Measurements from ENCODE around the gene ZCCHC8. TPM values are rescaled to one million over a fixed set of nuclear protein-coding genes. Genes with fewer than 3 reads are reported as not detected.
"Not testable (repeated sequence)": the region's sequence is repeated elsewhere in the genome, so short reads cannot be mapped to it uniquely, and the experiment has no call there.

The ZCCHC8 gene
- total RNA-seq, 2 experiments from 2014 or later = 44.4 to 46.6 TPM

DNA sequence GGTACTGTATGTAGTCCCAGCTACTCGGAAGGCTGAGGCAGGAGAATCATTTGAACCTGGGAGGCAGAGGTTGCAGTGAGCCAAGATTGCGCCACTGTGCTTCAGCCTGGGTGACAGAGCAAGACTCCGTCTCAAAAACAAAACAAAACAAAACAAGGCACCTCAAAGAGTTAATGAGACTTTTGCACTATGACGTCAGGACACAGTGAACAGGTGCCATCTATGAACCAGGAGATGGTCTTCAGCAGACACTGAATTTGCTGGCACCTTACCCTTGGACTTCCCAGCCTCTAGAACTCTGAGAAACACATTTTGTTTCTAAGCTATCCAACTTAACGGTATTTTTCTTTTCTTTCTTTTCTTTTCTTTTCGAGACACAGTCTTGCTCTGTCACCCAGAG, 54.3 kb downstream of the ZCCHC8 start:
- H3K27me3 Mint-ChIP-seq; H3K9me3 Mint-ChIP-seq; H3K4me3 Mint-ChIP-seq; H3K27ac Mint-ChIP-seq; H3K36me3 Mint-ChIP-seq (ENCODE audit: low read depth); H3K4me1 Mint-ChIP-seq; DNase-seq: not testable (repeated sequence)
- POLR2A ChIA-PET = interaction anchor here (0.7 to 1.2 kb wide), 2 partner anchors 23 to 24 kb away, joined by 3 read pairs; partner anchors contain the start of gene CLIP1
- CTCF ChIA-PET = interaction anchor here (1.5 to 1.8 kb wide), 2 partner anchors 25 to 47 kb away, joined by 3 to 7 read pairs; no protein-coding TSS in a partner anchor

DNA sequence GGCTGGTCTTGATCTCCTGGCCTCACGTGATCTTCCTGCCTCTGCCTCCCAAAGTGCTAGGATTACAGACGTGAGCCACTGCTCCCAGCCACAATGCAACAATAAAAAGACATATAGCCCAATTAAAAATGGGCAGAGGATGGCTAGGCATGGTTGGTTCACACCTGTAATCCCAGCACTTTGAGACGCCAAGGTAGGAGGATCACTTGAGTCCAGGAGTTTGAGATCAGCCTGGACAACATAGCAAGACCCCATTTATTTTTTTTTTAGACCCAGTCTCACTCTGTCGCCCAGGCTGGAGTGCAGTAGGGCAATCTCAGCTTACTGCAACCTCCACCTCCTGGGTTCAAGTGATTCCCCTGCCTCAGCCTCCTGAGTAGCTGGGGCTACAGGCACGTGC, 56.7 kb downstream of the ZCCHC8 start:
- CTCF ChIA-PET; H3K9me3 Mint-ChIP-seq; H3K36me3 Mint-ChIP-seq (ENCODE audit: low read depth); POLR2A ChIA-PET; H3K4me1 Mint-ChIP-seq; DNase-seq; H3K27me3 Mint-ChIP-seq; H3K27ac Mint-ChIP-seq; H3K4me3 Mint-ChIP-seq: not testable (repeated sequence)

DNA sequence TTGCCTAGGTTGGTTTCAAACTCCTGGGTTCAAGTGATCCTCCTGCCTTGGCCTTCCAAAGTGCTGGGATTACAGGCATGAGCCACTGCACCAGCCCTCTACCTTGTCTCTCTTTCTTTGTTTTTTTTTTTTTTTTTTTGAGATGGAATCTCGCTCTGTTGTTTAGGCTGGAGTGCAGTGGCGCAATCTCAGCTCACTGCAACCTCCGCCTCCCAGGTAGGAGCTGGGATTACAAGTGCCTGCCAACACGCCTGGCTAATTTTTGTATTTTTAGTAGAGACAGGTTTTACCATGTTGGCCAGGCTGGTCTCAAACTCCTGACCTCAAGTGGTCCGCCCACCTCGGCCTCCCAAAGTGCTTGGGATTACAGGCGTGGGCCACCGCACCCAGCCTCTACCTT, 61.9 kb downstream of the ZCCHC8 start:
- H3K36me3 Mint-ChIP-seq (ENCODE audit: low read depth); H3K9me3 Mint-ChIP-seq; POLR2A ChIA-PET; H3K27me3 Mint-ChIP-seq; H3K4me3 Mint-ChIP-seq; DNase-seq; H3K27ac Mint-ChIP-seq; H3K4me1 Mint-ChIP-seq: not testable (repeated sequence)
- CTCF ChIA-PET = interaction anchor here (0.7 to 1.8 kb wide), 2 partner anchors 9 to 169 kb away, joined by 3 read pairs; no protein-coding TSS in a partner anchor

DNA sequence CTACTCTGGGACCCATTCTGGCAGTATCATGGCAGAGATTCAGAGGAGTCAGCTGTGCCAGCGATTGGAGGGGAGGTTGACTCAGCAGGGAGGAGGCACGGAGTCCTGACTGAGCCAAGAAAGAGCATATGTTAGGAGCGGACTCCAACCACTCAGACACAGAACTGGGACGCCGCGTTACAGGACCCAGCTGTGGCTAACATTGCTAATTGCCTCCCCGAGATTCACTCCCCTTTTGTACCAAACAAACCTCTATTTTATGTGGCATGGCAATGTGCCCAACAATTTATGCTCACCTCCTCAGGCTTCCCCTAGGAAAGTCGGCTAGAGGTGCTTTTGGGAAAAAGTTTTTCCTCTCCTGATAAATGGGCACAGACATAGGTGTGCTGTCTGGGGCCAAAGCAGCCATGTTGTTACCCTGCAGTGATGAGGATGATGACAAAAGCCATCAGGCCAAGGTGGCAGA, 63.0 kb downstream of the ZCCHC8 start:
- no peak overlapping the region for H3K27ac Mint-ChIP-seq
- no peaks in the 10 kb centered on the region for H3K27me3 Mint-ChIP-seq
- DNase-seq = no peak
- CTCF ChIA-PET = interaction anchor here (0.6 to 1.0 kb wide), 2 partner anchors 75 to 82 kb away, joined by 3 to 4 read pairs; no protein-coding TSS in a partner anchor
- H3K9me3 Mint-ChIP-seq = no peaks in the 10 kb centered on the region
- no peak overlapping the region for H3K4me3 Mint-ChIP-seq
- H3K36me3 Mint-ChIP-seq (ENCODE audit: low read depth) = no peaks in the 10 kb centered on the region
- POLR2A ChIA-PET = no interaction called here
- no peaks in the 10 kb centered on the region for H3K4me1 Mint-ChIP-seq

DNA sequence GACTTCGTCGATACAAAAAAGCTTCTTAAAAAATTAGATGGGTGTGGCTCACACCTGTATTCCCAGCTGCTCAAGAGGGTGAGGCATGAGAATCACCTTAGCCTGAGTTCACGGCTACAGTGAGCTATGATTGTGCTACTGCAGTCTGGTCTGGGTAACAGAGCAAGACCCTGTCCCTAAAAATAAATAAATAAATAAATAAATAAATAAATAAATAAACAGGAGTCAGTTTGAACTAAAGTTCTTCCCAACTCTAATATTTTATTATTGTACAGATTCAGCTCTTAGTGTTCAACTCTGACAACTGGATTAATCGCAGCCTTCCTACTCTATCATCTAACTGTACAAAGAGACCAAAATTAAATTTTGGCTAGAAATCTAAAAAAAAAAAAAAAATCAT, 65.5 kb downstream of the ZCCHC8 start:
- Mint-ChIP-seq H3K4me3 (no peak overlapping the region), H3K4me1 (no peaks in the 10 kb centered on the region), H3K36me3 (ENCODE audit: low read depth) (no peaks in the 10 kb centered on the region), H3K27ac (no peak overlapping the region), H3K27me3 (no peaks in the 10 kb centered on the region), H3K9me3 (no peaks in the 10 kb centered on the region)
- CTCF ChIA-PET = interaction anchor here (0.7 to 1.5 kb wide), 2 partner anchors 36 to 629 kb away, joined by 4 read pairs; no protein-coding TSS in a partner anchor
- POLR2A ChIA-PET = no interaction called here
- DNase-seq = no peak

DNA sequence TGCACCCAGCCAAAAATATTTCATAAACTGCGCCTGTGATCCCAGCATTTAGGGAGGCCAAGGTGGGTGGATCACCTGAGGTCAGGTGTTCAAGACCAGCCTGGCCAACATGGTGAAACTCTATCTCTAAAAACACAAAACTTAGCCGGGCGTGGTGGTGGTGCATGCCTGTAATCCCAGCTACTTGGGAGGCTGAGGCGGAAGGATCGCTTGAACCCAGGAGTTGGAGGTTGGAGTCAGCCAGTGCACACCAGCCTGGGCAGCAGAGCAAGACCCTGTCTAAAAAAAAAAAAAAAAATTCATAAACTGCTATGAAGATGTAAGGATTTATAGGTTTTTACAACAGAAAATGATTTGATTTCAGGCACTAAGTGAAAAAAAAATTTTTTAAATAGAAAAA, 71.7 kb downstream of the ZCCHC8 start:
- not testable (repeated sequence) for H3K4me3 Mint-ChIP-seq; H3K4me1 Mint-ChIP-seq; H3K27ac Mint-ChIP-seq; H3K9me3 Mint-ChIP-seq; H3K36me3 Mint-ChIP-seq (ENCODE audit: low read depth); DNase-seq; H3K27me3 Mint-ChIP-seq
- ChIA-PET POLR2A (interaction anchor here (0.6 kb wide), 2 partner anchors 9 to 29 kb away, joined by 3 read pairs; no protein-coding TSS in a partner anchor), CTCF (interaction anchor here (1.5 kb wide), 1 partner anchor 29 kb away, joined by 4 read pairs; no protein-coding TSS in a partner anchor)

DNA sequence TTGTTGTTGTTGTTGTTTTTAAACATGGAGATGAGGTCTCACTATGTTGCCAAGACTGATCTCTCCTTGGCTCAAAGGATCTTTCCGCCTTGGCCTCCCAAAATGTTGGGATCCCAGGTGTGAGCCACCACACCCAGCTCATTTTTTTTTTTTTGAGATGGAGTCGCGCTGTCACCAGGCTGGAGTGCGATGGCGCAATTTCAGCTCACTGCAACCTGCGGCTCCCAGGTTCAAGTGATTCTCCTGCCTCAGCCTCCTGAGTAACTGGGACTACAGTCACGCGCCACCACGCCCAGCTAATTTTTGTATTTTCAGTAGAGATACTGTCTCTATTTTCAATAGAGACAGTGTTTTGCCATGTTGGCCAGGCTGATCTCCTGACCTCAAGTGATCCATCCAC, 73.3 kb downstream of the ZCCHC8 start:
- H3K9me3 Mint-ChIP-seq = no peaks in the 10 kb centered on the region
- peaks cover 11% of the 10 kb centered on the region for H3K4me1 Mint-ChIP-seq
- H3K27me3 Mint-ChIP-seq = peaks cover 2% of the 10 kb centered on the region
- H3K27ac Mint-ChIP-seq = no peak overlapping the region
- H3K36me3 Mint-ChIP-seq (ENCODE audit: low read depth) = no peaks in the 10 kb centered on the region
- no peak overlapping the region for H3K4me3 Mint-ChIP-seq
- no peak for DNase-seq
- ChIA-PET CTCF (interaction anchor here (1.5 to 3.6 kb wide), 2 partner anchors 27 to 28 kb away, joined by 4 to 10 read pairs; no protein-coding TSS in a partner anchor), POLR2A (interaction anchor here (1.1 kb wide), 1 partner anchor 27 kb away, joined by 3 read pairs; no protein-coding TSS in a partner anchor)

DNA sequence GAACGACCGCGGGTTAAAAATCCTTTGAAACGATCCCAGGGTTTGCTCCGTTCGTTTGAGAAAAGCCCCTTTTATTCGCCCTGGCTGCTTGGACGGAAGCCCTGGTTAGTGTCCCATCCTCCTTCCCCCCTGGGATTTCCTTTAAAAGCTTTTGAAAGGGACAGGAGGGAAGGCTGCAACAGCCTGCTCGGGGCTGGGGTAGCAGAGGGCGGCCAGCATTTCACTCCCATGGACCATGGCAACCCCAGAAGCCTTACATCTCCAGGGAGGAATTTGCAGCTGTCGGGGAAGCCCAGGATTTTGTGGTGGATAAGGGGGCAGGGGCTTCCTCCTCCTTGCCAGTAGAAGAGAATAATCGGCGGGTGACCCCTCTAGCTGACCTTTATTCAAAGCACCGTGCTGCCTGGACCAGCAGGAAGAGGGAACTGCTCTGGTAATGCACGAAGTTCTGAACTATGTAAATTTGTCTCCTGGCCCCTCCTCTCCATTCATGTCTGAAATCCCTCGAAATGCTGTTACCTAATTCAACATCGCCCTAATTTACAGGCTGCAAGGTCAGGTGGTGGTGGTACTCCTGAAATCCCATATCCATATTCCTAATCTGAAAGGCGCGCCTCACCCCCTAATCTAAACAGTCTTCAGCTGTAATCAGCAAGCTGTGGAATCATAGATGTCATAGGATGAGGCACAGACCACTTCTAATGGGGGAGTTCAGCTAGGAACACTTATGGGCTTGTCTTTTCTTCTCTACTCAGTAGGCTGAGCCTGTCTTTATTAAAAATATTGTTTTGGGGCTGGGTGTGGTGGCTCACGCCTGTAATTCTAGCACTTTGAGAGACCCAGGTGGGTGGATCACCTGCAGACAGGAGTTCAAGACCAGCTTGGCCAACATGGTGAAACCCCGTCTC, 77.2 kb downstream of the ZCCHC8 start:
- no peak for DNase-seq

DNA sequence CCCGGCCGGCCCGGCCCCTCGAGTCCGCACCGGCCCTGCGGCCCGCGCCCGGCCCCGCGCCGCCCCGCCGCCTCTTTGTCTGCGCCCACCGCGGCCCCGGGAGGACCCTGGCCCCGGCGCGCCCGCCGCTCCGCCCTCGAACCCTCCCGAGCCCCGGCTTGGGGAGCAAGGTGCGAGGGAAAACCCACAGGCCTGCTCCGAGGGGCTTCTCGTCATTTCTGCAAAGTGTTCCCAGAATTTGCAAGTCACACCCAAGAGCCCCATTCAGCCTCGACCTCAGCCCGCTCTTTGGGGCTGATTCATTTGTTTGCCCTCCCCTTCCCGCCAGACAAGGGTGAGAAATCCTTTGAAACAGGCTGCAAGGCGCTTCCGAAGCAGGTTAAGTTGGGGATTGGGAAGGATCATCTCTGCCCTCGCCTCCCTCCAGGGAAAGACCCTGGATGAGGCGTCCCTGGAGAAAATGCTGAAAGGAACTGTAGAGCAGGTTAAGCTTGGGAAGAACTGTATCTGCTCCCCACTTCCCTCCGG, 77.9 kb downstream of the ZCCHC8 start:
- ChIA-PET POLR2A (interaction anchor here (0.7 to 4.1 kb wide), 20 partner anchors 8 to 178 kb away, joined by 3 to 31 read pairs (median 4); partner anchors contain the start of genes KNTC1, RSRC2 and ZCCHC8), CTCF (interaction anchor here (0.6 to 4.8 kb wide), 9 partner anchors 9 to 78 kb away, joined by 3 to 26 read pairs (median 4); partner anchors contain the start of gene ZCCHC8)
- Mint-ChIP-seq H3K9me3 (no peaks in the 10 kb centered on the region), H3K4me3 (peak overlapping the region; percentile 85), H3K36me3 (ENCODE audit: low read depth) (no peaks in the 10 kb centered on the region), H3K27me3 (peaks cover 2% of the 10 kb centered on the region), H3K4me1 (peaks cover 41% of the 10 kb centered on the region), H3K27ac (peak overlapping the region; percentile 87)
- peak; percentile 42 for DNase-seq

More for the DNA sequence above, 77.2 kb downstream of the ZCCHC8 start:
- ChIA-PET POLR2A (interaction anchor here (0.7 to 4.1 kb wide), 12 partner anchors 11 to 179 kb away, joined by 3 to 31 read pairs (median 4); partner anchors contain the start of genes KNTC1, RSRC2 and ZCCHC8), CTCF (interaction anchor here (0.8 to 4.8 kb wide), 6 partner anchors 11 to 49 kb away, joined by 3 to 19 read pairs (median 4); no protein-coding TSS in a partner anchor)
- Mint-ChIP-seq H3K27ac (peak overlapping the region; percentile 49), H3K27me3 (peaks cover 2% of the 10 kb centered on the region), H3K36me3 (ENCODE audit: low read depth) (no peaks in the 10 kb centered on the region), H3K9me3 (no peaks in the 10 kb centered on the region), H3K4me1 (peaks cover 38% of the 10 kb centered on the region), H3K4me3 (peak overlapping the region; percentile 85)

DNA sequence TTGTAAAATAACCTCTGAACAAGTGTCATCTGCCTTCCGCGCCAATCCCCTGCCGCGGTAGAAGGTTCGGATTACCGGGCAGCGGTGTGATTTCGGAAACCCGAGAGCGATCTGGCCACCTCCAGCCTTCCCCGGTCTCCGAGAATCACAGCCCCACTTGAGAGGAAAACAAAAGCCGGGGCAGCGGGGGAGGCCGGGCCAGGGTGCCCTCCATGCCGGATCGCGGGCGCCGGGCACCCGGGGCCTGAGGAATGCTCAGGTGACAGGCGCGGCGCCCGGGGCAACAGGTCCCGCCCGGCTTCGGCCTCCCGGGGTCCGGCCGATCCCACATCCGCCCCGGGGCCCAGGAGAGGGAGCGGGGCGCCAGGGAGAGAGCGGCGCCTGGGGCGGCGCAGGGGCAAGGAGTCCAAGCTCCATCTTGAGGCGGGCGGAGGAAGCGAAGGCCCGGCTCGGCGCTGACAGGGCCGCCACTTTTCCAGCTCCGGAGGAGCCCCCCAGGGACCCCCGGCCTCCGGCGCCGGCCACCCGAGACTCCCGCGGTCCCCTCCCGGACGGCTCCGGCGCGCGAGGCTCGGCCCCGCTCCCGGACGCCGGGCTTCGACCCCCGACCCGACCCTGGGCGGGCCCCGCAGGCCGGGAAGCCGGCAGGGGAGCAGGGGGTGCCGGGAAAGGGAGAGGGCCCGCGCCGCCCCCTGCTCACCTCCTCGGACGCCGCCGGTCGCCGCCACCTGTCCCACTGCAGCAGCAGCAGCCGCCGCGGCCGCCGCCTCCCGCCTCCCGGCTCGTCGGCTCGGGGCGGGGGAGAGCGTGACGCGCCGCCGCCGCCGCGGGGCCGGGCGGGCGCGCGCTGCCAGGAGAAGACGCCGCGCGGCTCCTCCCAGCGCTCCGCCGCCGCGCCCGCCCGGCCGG, 78.7 kb downstream of the ZCCHC8 start, which contains the start of gene CLIP1:
TSS of gene CLIP1 (minus strand) at position 849 of the 909 bp plus-strand sequence. CDS start 42,217 bp downstream, outside the sequence.
- ChIA-PET POLR2A (interaction anchor here (0.7 to 4.1 kb wide), 14 partner anchors 9 to 178 kb away, joined by 3 to 31 read pairs (median 4); partner anchors contain the start of gene ZCCHC8), CTCF (interaction anchor here (0.6 to 4.8 kb wide), 9 partner anchors 8 to 79 kb away, joined by 3 to 26 read pairs (median 4); partner anchors contain the start of gene ZCCHC8)
- peaks cover 2% of the 10 kb centered on the region for H3K27me3 Mint-ChIP-seq
- H3K9me3 Mint-ChIP-seq = no peaks in the 10 kb centered on the region
- peak within 1 kb of the TSS; percentile 91 for H3K4me3 Mint-ChIP-seq
- peak; percentile 68 for DNase-seq
- H3K27ac Mint-ChIP-seq = peak within 1 kb of the TSS; percentile 87
- peaks cover 42% of the 10 kb centered on the region for H3K4me1 Mint-ChIP-seq
- no peaks in the 10 kb centered on the region for H3K36me3 Mint-ChIP-seq (ENCODE audit: low read depth)
